SK-N-MC (cell line): ENCODE data around the gene DOCK9.

Experiments
- EZH2 ChIP-seq: fragments of 200-600 bp; sonication (generic); IDR thresholded peaks from one replicate; pipeline ENCODE4 v1.6.1; 2017; ENCODE audit warnings: antibody characterized with exemption
- FOXP2 ChIP-seq: optimal IDR thresholded peaks from 2 replicates; pipeline ENCODE3; 2011; ENCODE audit warnings: mild to moderate bottlenecking, moderate library complexity; ENCODE audit not compliant: insufficient read depth; ENCODE audit errors: extremely low read length, control extremely low read depth
- POLR2AphosphoS5 ChIP-seq: IDR thresholded peaks from 2 replicates; pipeline ENCODE4 v1.6.1; 2012; ENCODE audit warnings: mild to moderate bottlenecking, low read depth, low read length, borderline replicate concordance

GRCh38 chr13:98999639-98999952, 21.7 kb upstream of the DOCK9 start:
- TF ChIP-seq POLR2AphosphoS5: no peak
- no peak for TF ChIP-seq EZH2
- TF ChIP-seq FOXP2: no peak
